Measurements from ENCODE around the gene ZMYND8.

- TF ChIP-seq, protein P1, sequence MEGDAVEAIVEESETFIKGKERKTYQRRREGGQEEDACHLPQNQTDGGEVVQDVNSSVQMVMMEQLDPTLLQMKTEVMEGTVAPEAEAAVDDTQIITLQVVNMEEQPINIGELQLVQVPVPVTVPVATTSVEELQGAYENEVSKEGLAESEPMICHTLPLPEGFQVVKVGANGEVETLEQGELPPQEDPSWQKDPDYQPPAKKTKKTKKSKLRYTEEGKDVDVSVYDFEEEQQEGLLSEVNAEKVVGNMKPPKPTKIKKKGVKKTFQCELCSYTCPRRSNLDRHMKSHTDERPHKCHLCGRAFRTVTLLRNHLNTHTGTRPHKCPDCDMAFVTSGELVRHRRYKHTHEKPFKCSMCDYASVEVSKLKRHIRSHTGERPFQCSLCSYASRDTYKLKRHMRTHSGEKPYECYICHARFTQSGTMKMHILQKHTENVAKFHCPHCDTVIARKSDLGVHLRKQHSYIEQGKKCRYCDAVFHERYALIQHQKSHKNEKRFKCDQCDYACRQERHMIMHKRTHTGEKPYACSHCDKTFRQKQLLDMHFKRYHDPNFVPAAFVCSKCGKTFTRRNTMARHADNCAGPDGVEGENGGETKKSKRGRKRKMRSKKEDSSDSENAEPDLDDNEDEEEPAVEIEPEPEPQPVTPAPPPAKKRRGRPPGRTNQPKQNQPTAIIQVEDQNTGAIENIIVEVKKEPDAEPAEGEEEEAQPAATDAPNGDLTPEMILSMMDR (conservative IDR thresholded peaks at IDR 0.05 in 1 of 2, IDR thresholded peaks at IDR 0.05 in 1 of 2; ENCODE audit: extremely low read depth in 1 of 2, insufficient read depth in 1 of 2, low read depth in 1 of 2, low read length in 2 of 2): no peak
- no peak for TF ChIP-seq EZH2 (IDR thresholded peaks at IDR 0.05; ENCODE audit: borderline replicate concordance, low read length)
Observed at GRCh38 chr20:47198996-47199552, 157.4 kb downstream of the ZMYND8 start.
